CD14-positive monocyte (primary cell): Measurements from ENCODE around the gene TMTC2. TPM values are rescaled to one million over a fixed set of nuclear protein-coding genes. Genes with fewer than 3 reads are reported as not detected.

ENCODE experiments used
- DNase-seq, 3 donors: peaks; one replicate each; pipeline ENCODE4 v3.0.0-alpha.2; 2011 to 2022
- H2AFZ ChIP-seq: 2 replicates; pipeline ENCODE4 v1.6.0; 2012; ENCODE audit warnings: mild to moderate bottlenecking, low read depth, low read length, inconsistent platforms; ENCODE audit not compliant: insufficient read depth, poor library complexity, severe bottlenecking
- H3K27ac ChIP-seq, 2 donors: 1 replicate in 1 of 2; 2 replicates in 1 of 2; pipeline ENCODE4 v1.5.1; 2012 to 2013; ENCODE audit warnings: low read length in 2 of 2, control low read depth in 1 of 2, inconsistent platforms in 1 of 2, low read depth in 1 of 2, mild to moderate bottlenecking in 1 of 2
- H3K27me3 ChIP-seq, 2 donors: one replicate each; pipeline versions ENCODE4 v1.6.0 to v1.6.1; 2011 to 2013; ENCODE audit warnings: low read length in 2 of 2; ENCODE audit not compliant: control insufficient read depth in 2 of 2, insufficient read depth in 2 of 2
- H3K36me3 ChIP-seq, 2 donors: replicated peaks in 1 of 2; 1 replicate in 1 of 2; 2 replicates in 1 of 2; pipeline versions ENCODE4 v1.5.1 to v1.6.1; 2012 to 2013; ENCODE audit warnings: low read length in 2 of 2, control low read depth in 1 of 2, inconsistent platforms in 1 of 2, mild to moderate bottlenecking in 1 of 2; ENCODE audit not compliant: insufficient read depth in 2 of 2, control insufficient read depth in 1 of 2
- H3K4me1 ChIP-seq, 2 donors: 1 replicate in 1 of 2; 2 replicates in 1 of 2; pipeline versions ENCODE4 v1.5.1 to v1.6.1; 2012 to 2013; ENCODE audit warnings: low read length in 2 of 2, control low read depth in 1 of 2, inconsistent platforms in 1 of 2, mild to moderate bottlenecking in 1 of 2, moderate library complexity in 1 of 2; ENCODE audit not compliant: insufficient read depth in 2 of 2, control insufficient read depth in 1 of 2
- H3K4me2 ChIP-seq: replicated peaks from 2 replicates; pipeline ENCODE3; 2012; ENCODE audit warnings: low read length, moderate library complexity, mild to moderate bottlenecking; ENCODE audit not compliant: poor library complexity, severe bottlenecking; ENCODE audit errors: extremely low read depth
- H3K4me3 ChIP-seq, 3 experiments: fragments of 200-600 bp in 1 of 3; sonication (generic) in 1 of 3; replicated peaks in 1 of 3; 1 replicate in 2 of 3; 2 replicates in 1 of 3; pipeline ENCODE4 v1.5.1; 2011 to 2013; ENCODE audit warnings: low read length in 3 of 3, mild to moderate bottlenecking in 3 of 3, control low read depth in 2 of 3, low read depth in 2 of 3, inconsistent platforms in 1 of 3, moderate library complexity in 1 of 3
- H3K79me2 ChIP-seq: 2 replicates; pipeline ENCODE4 v1.6.0; 2012; ENCODE audit warnings: mild to moderate bottlenecking, control low read depth, inconsistent platforms, low read length, moderate library complexity; ENCODE audit not compliant: insufficient read depth
- H3K9ac ChIP-seq: 2 replicates; pipeline ENCODE4 v1.6.0; 2017; ENCODE audit warnings: low read length, mild to moderate bottlenecking; ENCODE audit not compliant: insufficient read depth, poor library complexity, severe bottlenecking
- H3K9me3 ChIP-seq, 2 donors: replicated peaks in 1 of 2; 1 replicate in 1 of 2; 2 replicates in 1 of 2; pipeline versions ENCODE4 v1.5.1 to v1.6.1; 2012 to 2013; ENCODE audit warnings: low read length in 2 of 2, control low read depth in 1 of 2; ENCODE audit not compliant: control insufficient read depth in 1 of 2, insufficient read depth in 1 of 2
- H4K20me1 ChIP-seq: 2 replicates; pipeline ENCODE4 v1.6.0; 2012; ENCODE audit warnings: mild to moderate bottlenecking, low read length, control low read depth, moderate library complexity; ENCODE audit not compliant: insufficient read depth
- H3K27ac Mint-ChIP-seq, 7 donors: one replicate each; pipeline ENCODE4 v1.8.0; 2020; ENCODE audit warnings: mild to moderate bottlenecking in 7 of 7, mixed read lengths in 7 of 7, moderate library complexity in 6 of 7, inconsistent platforms in 2 of 7
- H3K27me3 Mint-ChIP-seq, 3 donors: one replicate each; pipeline ENCODE4 v1.8.0; 2021 to 2022; ENCODE audit warnings: low read depth in 3 of 3, mild to moderate bottlenecking in 3 of 3, mixed read lengths in 3 of 3, moderate library complexity in 3 of 3, inconsistent platforms in 1 of 3
- H3K36me3 Mint-ChIP-seq, 2 donors: one replicate each; pipeline ENCODE4 v1.8.0; 2020; ENCODE audit warnings: mixed read lengths in 2 of 2, inconsistent platforms in 1 of 2, mild to moderate bottlenecking in 1 of 2
- H3K4me1 Mint-ChIP-seq: one replicate; pipeline ENCODE4 v1.8.0; 2020; ENCODE audit warnings: mild to moderate bottlenecking, mixed read lengths
- H3K4me3 Mint-ChIP-seq, 2 donors: one replicate each; pipeline ENCODE4 v1.8.0; 2020; ENCODE audit warnings: mild to moderate bottlenecking in 2 of 2, mixed read lengths in 2 of 2, moderate library complexity in 1 of 2
- H3K9me3 Mint-ChIP-seq, 7 donors: one replicate each; pipeline ENCODE4 v1.8.0; 2020 to 2022; ENCODE audit warnings: mixed read lengths in 7 of 7, mild to moderate bottlenecking in 6 of 7, moderate library complexity in 6 of 7, inconsistent platforms in 2 of 7
- CTCF ChIP-seq: fragments of 200-600 bp; IDR thresholded peaks from one replicate; pipeline ENCODE4 v1.8.0; 2022; ENCODE audit warnings: antibody characterized with exemption, mild to moderate bottlenecking
- WGBS: methylation state at CpG from one replicate; pipeline ENCODE4 v1.1.5; 2013; ENCODE audit warnings: missing lambda C conversion rate; ENCODE audit not compliant: insufficient coverage; 5-methylcytosine and 5-hydroxymethylcytosine counted together
- intact Hi-C, 2 donors: fragments of 100-400 bp; cut with micrococcal nuclease; formaldehyde crosslinking; loops; one replicate each; pipeline versions ENCODE4 v1.15.0 to v1.15.1; 2023
- polyA plus RNA-seq, 3 donors: library from polyadenylated mRNA; depleted of rRNA in 1 of 3; unstranded in 2 of 3; stranded (reverse) in 1 of 3; fragments of 300-500 nt in 2 of 3; fragments of >200 nt in 1 of 3; fragmentation: Illumina TruSeq in 2 of 3; gene quantifications; 1 replicate in 2 of 3; 2 replicates in 1 of 3; pipeline ENCODE4 v1.2.3, GENCODE V29; 2012 to 2021

The TMTC2 gene
- polyA plus RNA-seq, 3 donors = 2.5 to 15.7 (median 3.3) TPM

- Mint-ChIP-seq H3K27ac (no peak overlapping the region), H3K4me1 (peaks cover 12% of the 10 kb centered on the region), H3K36me3 (peaks cover 34 to 51% of the 10 kb centered on the region in 2 donors), H3K27me3 (peaks cover 0 to 1% (median 0%) of the 10 kb centered on the region in 3 donors), H3K9me3 (peaks cover 0 to 5% (median 2%) of the 10 kb centered on the region in 7 donors), H3K4me3 (no peak overlapping the region)
- H3K36me3 ChIP-seq = peaks cover 9 to 43% of the 10 kb centered on the region in 2 donors
- H3K4me1 ChIP-seq = peaks cover 10% of the 10 kb centered on the region in 2 donors
- H3K27ac ChIP-seq = no peak overlapping the region
- TF ChIP-seq CTCF = no peak
- peaks cover 6% of the 10 kb centered on the region for H4K20me1 ChIP-seq
- H2AFZ ChIP-seq = no peak overlapping the region
- DNase-seq = no peak
- no peaks in the 10 kb centered on the region for H3K9me3 ChIP-seq
- H3K79me2 ChIP-seq = no peaks in the 10 kb centered on the region
- no peaks in the 10 kb centered on the region for H3K27me3 ChIP-seq
- intact Hi-C loops = no loop called here
- H3K4me2 ChIP-seq = no peak overlapping the region
- H3K9ac ChIP-seq = no peak overlapping the region
- no CpG with 5 or more reads among the region's 2 CpGs for WGBS
- no peak overlapping the region for H3K4me3 ChIP-seq
Observed at GRCh38 chr12:82898441-82898840, 211.7 kb downstream of the TMTC2 start.

GRCh38 chr12:82904219-82904790, 217.6 kb downstream of the TMTC2 start:
- Mint-ChIP-seq H3K27me3 (peaks cover 0 to 2% (median 1%) of the 10 kb centered on the region in 3 donors), H3K27ac (no peak overlapping the region), H3K36me3 (peaks cover 24 to 38% of the 10 kb centered on the region in 2 donors), H3K4me3 (no peak overlapping the region), H3K9me3 (peaks cover 0 to 9% (median 2%) of the 10 kb centered on the region in 7 donors), H3K4me1 (no peaks in the 10 kb centered on the region)
- Histone ChIP-seq H3K4me3 (no peak overlapping the region), H3K36me3 (peaks cover 0 to 24% of the 10 kb centered on the region in 2 donors), H3K27ac (no peak overlapping the region), H3K79me2 (no peaks in the 10 kb centered on the region), H3K4me1 (no peaks in the 10 kb centered on the region), H4K20me1 (no peaks in the 10 kb centered on the region), H3K27me3 (no peaks in the 10 kb centered on the region), H2AFZ (no peak overlapping the region), H3K9me3 (no peaks in the 10 kb centered on the region), H3K4me2 (no peak overlapping the region), H3K9ac (no peak overlapping the region)
- TF ChIP-seq CTCF = no peak
- DNase-seq = no peak
- 93% methylated on average over 4 of the region's 5 CpGs for WGBS
- intact Hi-C loops = no loop called here
